Neural cell (in vitro differentiated cells): ENCODE data around the gene ACAN. TPM values are rescaled to one million over a fixed set of nuclear protein-coding genes. Genes with fewer than 3 reads are reported as not detected.

ENCODE experiments used
- H2AFZ ChIP-seq: fragments of 200-600, 300-800 bp; sonication (generic), shearing (Covaris generic); 2 replicates; pipeline ENCODE4 v1.6.0; 2014; ENCODE audit warnings: low read depth, mild to moderate bottlenecking, antibody characterized with exemption, low read length, moderate library complexity
- H3F3A ChIP-seq: fragments of 200-600 bp; shearing (Covaris generic); 2 replicates; pipeline ENCODE4 v1.6.1; 2016; ENCODE audit warnings: mild to moderate bottlenecking, moderate library complexity, mixed read lengths, antibody characterized with exemption, low read length; ENCODE audit not compliant: insufficient read depth, poor library complexity, severe bottlenecking
- H3K27ac ChIP-seq: fragments of 200-600, 300-800 bp; sonication (generic), shearing (Covaris generic); 2 replicates; pipeline ENCODE4 v1.5.1; 2014; ENCODE audit warnings: mild to moderate bottlenecking, low read length, moderate library complexity
- H3K27me3 ChIP-seq: fragments of 300-800, 200-600 bp; sonication (generic), shearing (Covaris generic); 2 replicates; pipeline ENCODE4 v1.6.0; 2014; ENCODE audit warnings: mild to moderate bottlenecking, low read depth, low read length, moderate library complexity; ENCODE audit not compliant: insufficient read depth
- H3K36me3 ChIP-seq: fragments of 300-800, 200-600 bp; sonication (generic), shearing (Covaris generic); 2 replicates; pipeline ENCODE4 v1.5.1; 2014; ENCODE audit warnings: mild to moderate bottlenecking, antibody characterized with exemption, low read length, moderate library complexity; ENCODE audit not compliant: insufficient read depth
- H3K4me2 ChIP-seq: fragments of 300-800, 200-600 bp; sonication (generic), shearing (Covaris generic); 2 replicates; pipeline ENCODE4 v1.6.0; 2014; ENCODE audit warnings: mild to moderate bottlenecking, low read length
- H3K4me3 ChIP-seq: fragments of 300-800, 200-600 bp; sonication (generic), shearing (Covaris generic); 2 replicates; pipeline ENCODE4 v1.5.1; 2014; ENCODE audit warnings: mild to moderate bottlenecking, low read length, moderate library complexity
- H3K79me2 ChIP-seq: fragments of 200-600 bp; shearing (Covaris generic); replicated peaks from 2 replicates; pipeline ENCODE4 v1.6.0; 2014; ENCODE audit warnings: mild to moderate bottlenecking, low read length, moderate library complexity; ENCODE audit not compliant: insufficient read depth
- H3K9ac ChIP-seq: fragments of 300-800, 200-600 bp; sonication (generic), shearing (Covaris generic); 2 replicates; pipeline ENCODE4 v1.6.1; 2016; ENCODE audit warnings: mild to moderate bottlenecking, low read length, mixed read lengths
- H3K9me2 ChIP-seq: fragments of 200-600 bp; shearing (Covaris generic); 2 replicates; pipeline ENCODE4 v1.6.1; 2016; ENCODE audit warnings: mild to moderate bottlenecking, low read length, mixed read lengths; ENCODE audit not compliant: insufficient read depth
- H3K9me3 ChIP-seq: fragments of 200-600, 300-800 bp; sonication (generic), shearing (Covaris generic); 2 replicates; pipeline ENCODE4 v1.6.1; 2016; ENCODE audit warnings: mild to moderate bottlenecking, mixed run types, low read length, moderate library complexity, mixed read lengths
- H4K20me1 ChIP-seq: fragments of 200-600 bp; shearing (Covaris generic); 2 replicates; pipeline ENCODE4 v1.6.1; 2016; ENCODE audit warnings: mild to moderate bottlenecking, mixed run types; ENCODE audit not compliant: insufficient read depth
- EP300 ChIP-seq: fragments of 450-650 bp; conservative IDR thresholded peaks from 2 replicates; pipeline ENCODE4 v1.6.1; 2014; ENCODE audit warnings: antibody characterized with exemption, mild to moderate bottlenecking, moderate library complexity; ENCODE audit not compliant: poor library complexity, severe bottlenecking
- EZH2 ChIP-seq: fragments of 200-600, 300-800 bp; shearing (Covaris generic), sonication (generic); IDR thresholded peaks from 2 replicates; pipeline ENCODE4 v1.6.1; 2014; ENCODE audit warnings: antibody characterized with exemption, low read length, borderline replicate concordance, mild to moderate bottlenecking; ENCODE audit not compliant: insufficient read depth, poor library complexity, severe bottlenecking
- MXI1 ChIP-seq: fragments of 450-650 bp; conservative IDR thresholded peaks from 2 replicates; pipeline ENCODE4 v1.6.1; 2014; ENCODE audit warnings: antibody characterized with exemption, mild to moderate bottlenecking; ENCODE audit not compliant: poor library complexity, severe bottlenecking
- POLR2AphosphoS5 ChIP-seq: IDR thresholded peaks from 2 replicates; pipeline ENCODE4 v1.6.1; 2012
- RAD21 ChIP-seq: fragments of 450-650 bp; conservative IDR thresholded peaks from 2 replicates; pipeline ENCODE4 v1.6.1; 2014; ENCODE audit warnings: antibody characterized with exemption, mild to moderate bottlenecking, moderate library complexity
- SMC3 ChIP-seq: fragments of 450-650 bp; conservative IDR thresholded peaks from 2 replicates; pipeline ENCODE4 v1.6.1; 2014; ENCODE audit warnings: antibody characterized with exemption, mild to moderate bottlenecking, moderate library complexity; ENCODE audit not compliant: poor library complexity
- TAF1 ChIP-seq: IDR thresholded peaks from 2 replicates; pipeline ENCODE4 v1.6.1; 2012; ENCODE audit warnings: low read depth
- polyA plus RNA-seq: library from polyadenylated mRNA; depleted of rRNA; stranded (reverse); fragments of >200 nt; gene quantifications from 2 replicates; pipeline ENCODE4 v1.2.3, GENCODE V29; 2014
- TF ChIP-seq, protein P1 (sequence below): IDR thresholded peaks from 2 replicates; pipeline ENCODE4 v1.6.1; 2012; ENCODE audit warnings: borderline replicate concordance
- TF ChIP-seq, protein P2 (sequence below): fragments of 450-650 bp; IDR thresholded peaks from 2 replicates; pipeline ENCODE4 v1.5.1; 2014; ENCODE audit warnings: antibody characterized with exemption, mild to moderate bottlenecking, moderate library complexity; ENCODE audit not compliant: poor library complexity, severe bottlenecking

ACAN gene
- polyA plus RNA-seq, 1 donor from 2014 or later = not detected

- Histone ChIP-seq H4K20me1 (no peaks in the 10 kb centered on the region), H3K36me3 (no peaks in the 10 kb centered on the region), H3K79me2 (no peaks in the 10 kb centered on the region), H3K4me3 (no peak overlapping the region), H3K4me2 (no peak overlapping the region), H2AFZ (no peak overlapping the region), H3K9ac (no peak overlapping the region), H3K9me3 (no peaks in the 10 kb centered on the region), H3K27ac (no peak overlapping the region), H3F3A (no peaks in the 10 kb centered on the region), H3K9me2 (no peaks in the 10 kb centered on the region), H3K27me3 (no peaks in the 10 kb centered on the region)
- no peak for TF ChIP-seq SMC3
- TF ChIP-seq MXI1 = no peak
- TF ChIP-seq, protein P1, sequence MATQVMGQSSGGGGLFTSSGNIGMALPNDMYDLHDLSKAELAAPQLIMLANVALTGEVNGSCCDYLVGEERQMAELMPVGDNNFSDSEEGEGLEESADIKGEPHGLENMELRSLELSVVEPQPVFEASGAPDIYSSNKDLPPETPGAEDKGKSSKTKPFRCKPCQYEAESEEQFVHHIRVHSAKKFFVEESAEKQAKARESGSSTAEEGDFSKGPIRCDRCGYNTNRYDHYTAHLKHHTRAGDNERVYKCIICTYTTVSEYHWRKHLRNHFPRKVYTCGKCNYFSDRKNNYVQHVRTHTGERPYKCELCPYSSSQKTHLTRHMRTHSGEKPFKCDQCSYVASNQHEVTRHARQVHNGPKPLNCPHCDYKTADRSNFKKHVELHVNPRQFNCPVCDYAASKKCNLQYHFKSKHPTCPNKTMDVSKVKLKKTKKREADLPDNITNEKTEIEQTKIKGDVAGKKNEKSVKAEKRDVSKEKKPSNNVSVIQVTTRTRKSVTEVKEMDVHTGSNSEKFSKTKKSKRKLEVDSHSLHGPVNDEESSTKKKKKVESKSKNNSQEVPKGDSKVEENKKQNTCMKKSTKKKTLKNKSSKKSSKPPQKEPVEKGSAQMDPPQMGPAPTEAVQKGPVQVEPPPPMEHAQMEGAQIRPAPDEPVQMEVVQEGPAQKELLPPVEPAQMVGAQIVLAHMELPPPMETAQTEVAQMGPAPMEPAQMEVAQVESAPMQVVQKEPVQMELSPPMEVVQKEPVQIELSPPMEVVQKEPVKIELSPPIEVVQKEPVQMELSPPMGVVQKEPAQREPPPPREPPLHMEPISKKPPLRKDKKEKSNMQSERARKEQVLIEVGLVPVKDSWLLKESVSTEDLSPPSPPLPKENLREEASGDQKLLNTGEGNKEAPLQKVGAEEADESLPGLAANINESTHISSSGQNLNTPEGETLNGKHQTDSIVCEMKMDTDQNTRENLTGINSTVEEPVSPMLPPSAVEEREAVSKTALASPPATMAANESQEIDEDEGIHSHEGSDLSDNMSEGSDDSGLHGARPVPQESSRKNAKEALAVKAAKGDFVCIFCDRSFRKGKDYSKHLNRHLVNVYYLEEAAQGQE = no peak
- no peak for TF ChIP-seq EP300
- no peak for TF ChIP-seq POLR2AphosphoS5
- TF ChIP-seq TAF1 = no peak
- no peak for TF ChIP-seq RAD21
- no peak for TF ChIP-seq EZH2
- TF ChIP-seq, protein P2, sequence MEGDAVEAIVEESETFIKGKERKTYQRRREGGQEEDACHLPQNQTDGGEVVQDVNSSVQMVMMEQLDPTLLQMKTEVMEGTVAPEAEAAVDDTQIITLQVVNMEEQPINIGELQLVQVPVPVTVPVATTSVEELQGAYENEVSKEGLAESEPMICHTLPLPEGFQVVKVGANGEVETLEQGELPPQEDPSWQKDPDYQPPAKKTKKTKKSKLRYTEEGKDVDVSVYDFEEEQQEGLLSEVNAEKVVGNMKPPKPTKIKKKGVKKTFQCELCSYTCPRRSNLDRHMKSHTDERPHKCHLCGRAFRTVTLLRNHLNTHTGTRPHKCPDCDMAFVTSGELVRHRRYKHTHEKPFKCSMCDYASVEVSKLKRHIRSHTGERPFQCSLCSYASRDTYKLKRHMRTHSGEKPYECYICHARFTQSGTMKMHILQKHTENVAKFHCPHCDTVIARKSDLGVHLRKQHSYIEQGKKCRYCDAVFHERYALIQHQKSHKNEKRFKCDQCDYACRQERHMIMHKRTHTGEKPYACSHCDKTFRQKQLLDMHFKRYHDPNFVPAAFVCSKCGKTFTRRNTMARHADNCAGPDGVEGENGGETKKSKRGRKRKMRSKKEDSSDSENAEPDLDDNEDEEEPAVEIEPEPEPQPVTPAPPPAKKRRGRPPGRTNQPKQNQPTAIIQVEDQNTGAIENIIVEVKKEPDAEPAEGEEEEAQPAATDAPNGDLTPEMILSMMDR = no peak
These were observed 49.2 kb downstream of the ACAN start for GRCh38 chr15:88852476-88852875.

GRCh38 chr15:88858934-88859333 lies 55.7 kb downstream of the ACAN start:
- H3K9ac ChIP-seq = no peak overlapping the region
- no peak overlapping the region for H2AFZ ChIP-seq
- H3K4me3 ChIP-seq = no peak overlapping the region
- H3K27me3 ChIP-seq = no peaks in the 10 kb centered on the region
- H3K9me2 ChIP-seq = no peaks in the 10 kb centered on the region
- TF ChIP-seq EP300 = no peak
- TF ChIP-seq, protein P2 = no peak
- TF ChIP-seq, protein P1 = no peak
- H3K4me2 ChIP-seq = no peak overlapping the region
- no peaks in the 10 kb centered on the region for H3K79me2 ChIP-seq
- no peak overlapping the region for H3K27ac ChIP-seq
- H3K9me3 ChIP-seq = no peaks in the 10 kb centered on the region
- no peaks in the 10 kb centered on the region for H3F3A ChIP-seq
- H3K36me3 ChIP-seq = no peaks in the 10 kb centered on the region
- H4K20me1 ChIP-seq = no peaks in the 10 kb centered on the region
